OCI-LY3 (cell line): ENCODE data around the gene SEC14L1.

Source experiments
- EZH2phosphoT487 ChIP-seq: fragments of 200-600 bp; shearing (Covaris generic); IDR thresholded peaks from 2 replicates; pipeline ENCODE4 v1.6.1; 2018; ENCODE audit warnings: antibody characterized with exemption, mixed run types, low read depth
- TF ChIP-seq, protein P1 (sequence below): fragments of 200-600, 300-600 bp; sonication (generic); IDR thresholded peaks from 2 replicates; pipeline ENCODE4 v1.5.1; 2014; ENCODE audit warnings: antibody characterized with exemption, low read length, low read depth

DNA sequence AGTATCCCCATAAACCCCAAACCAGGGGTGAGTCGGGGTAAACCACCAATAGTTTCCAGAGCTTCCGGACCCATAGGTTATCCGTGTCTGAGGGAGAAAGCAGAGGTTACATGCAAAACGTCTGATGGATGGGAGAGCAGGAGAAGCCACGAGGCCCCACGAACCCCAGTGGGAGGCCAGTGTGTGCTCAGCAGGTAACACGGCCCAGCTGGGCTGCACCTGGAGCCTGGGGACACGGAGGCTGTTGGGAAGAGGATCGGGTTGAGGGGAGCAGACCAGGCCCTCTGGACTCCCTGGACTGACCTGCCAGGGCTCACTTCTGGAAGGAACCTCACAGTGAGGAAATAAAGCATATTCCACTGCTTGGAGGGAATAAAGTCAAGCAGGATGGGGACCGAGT, 78.1 kb downstream of the SEC14L1 start:
- no peak for TF ChIP-seq EZH2phosphoT487
- TF ChIP-seq, protein P1, sequence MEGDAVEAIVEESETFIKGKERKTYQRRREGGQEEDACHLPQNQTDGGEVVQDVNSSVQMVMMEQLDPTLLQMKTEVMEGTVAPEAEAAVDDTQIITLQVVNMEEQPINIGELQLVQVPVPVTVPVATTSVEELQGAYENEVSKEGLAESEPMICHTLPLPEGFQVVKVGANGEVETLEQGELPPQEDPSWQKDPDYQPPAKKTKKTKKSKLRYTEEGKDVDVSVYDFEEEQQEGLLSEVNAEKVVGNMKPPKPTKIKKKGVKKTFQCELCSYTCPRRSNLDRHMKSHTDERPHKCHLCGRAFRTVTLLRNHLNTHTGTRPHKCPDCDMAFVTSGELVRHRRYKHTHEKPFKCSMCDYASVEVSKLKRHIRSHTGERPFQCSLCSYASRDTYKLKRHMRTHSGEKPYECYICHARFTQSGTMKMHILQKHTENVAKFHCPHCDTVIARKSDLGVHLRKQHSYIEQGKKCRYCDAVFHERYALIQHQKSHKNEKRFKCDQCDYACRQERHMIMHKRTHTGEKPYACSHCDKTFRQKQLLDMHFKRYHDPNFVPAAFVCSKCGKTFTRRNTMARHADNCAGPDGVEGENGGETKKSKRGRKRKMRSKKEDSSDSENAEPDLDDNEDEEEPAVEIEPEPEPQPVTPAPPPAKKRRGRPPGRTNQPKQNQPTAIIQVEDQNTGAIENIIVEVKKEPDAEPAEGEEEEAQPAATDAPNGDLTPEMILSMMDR: no peak
